NB4 (cell line): ENCODE results near the gene FTSJ1.
A peak's percentile ranks its signal among the peaks of the same experiment; 100 is the strongest.

Experiments used
- DNase-seq: peaks from one replicate; pipeline ENCODE4 v3.0.0; 2010; ENCODE audit warnings: low read depth
- H3K4me3 ChIP-seq: one replicate; pipeline ENCODE4 v1.5.1; 2011; ENCODE audit warnings: mild to moderate bottlenecking, low read depth, low read length, moderate library complexity
- MYC ChIP-seq: IDR thresholded peaks from 2 replicates; pipeline ENCODE4 v1.6.1; 2011; ENCODE audit warnings: low read depth, low read length
- POLR2A ChIP-seq: IDR thresholded peaks from 2 replicates; pipeline ENCODE4 v1.6.1; 2011; ENCODE audit warnings: mild to moderate bottlenecking; ENCODE audit not compliant: insufficient read length; ENCODE audit errors: extremely low read depth
- TF ChIP-seq, protein P1 (sequence below): IDR thresholded peaks from 2 replicates; pipeline ENCODE4 v1.6.1; 2011; ENCODE audit warnings: low read depth, low read length
- TF ChIP-seq, protein P2 (sequence below): IDR thresholded peaks from one replicate; pipeline ENCODE4 v1.5.1; 2012; ENCODE audit warnings: low read depth, low read length

FTSJ1 gene

DNA sequence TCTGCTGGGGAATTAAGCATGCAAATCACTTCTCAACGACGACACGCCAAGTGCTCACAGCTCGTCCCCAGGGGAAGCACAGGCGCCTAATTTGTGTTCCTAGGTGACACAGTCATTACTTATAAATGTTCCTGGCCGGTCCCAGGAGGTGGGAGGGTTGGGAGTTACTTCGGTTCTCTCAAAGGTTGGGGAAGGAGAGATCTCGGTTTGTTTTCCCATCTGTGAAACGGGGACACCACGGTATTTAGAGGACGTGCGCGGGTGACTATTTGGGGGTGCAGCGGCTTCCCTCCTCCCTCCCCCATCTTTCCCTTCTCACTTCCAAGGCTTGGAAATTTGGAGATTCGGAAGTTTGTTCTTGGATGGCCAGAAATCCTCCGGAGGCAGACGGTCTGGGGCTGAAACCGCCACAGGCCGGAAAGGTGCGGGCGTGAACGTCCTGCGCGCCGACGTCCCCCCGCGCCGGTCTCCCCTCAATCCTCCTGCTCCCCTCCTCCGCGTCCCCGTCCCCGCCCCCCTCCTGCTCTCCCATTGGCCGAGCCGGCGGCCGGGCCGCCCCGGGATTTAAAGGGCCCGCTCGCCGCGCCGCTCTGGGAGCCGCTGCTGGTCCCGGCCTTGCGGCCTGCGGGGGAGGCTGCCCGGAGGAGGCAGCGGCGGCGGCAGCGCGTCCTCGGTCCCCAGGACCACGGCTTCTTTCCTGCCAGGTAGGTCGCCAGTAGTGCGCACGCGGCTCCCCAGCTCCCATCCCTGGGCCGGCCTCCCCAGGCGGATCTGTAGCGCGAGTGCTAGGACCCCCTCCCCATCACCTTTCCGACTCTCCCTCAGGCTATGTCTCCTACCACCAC, 32.6 kb downstream of the FTSJ1 start, which contains the start of gene PORCN:
TSS of gene PORCN (plus strand) at position 593 of the 845 bp plus-strand sequence. CDS start 829 bp downstream, outside the sequence.
- TF ChIP-seq POLR2A = peak; percentile 66
- TF ChIP-seq, protein P1, sequence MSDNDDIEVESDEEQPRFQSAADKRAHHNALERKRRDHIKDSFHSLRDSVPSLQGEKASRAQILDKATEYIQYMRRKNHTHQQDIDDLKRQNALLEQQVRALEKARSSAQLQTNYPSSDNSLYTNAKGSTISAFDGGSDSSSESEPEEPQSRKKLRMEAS = no peak
- peak; percentile 85 for DNase-seq
- peak within 1 kb of the TSS; percentile 80 for H3K4me3 ChIP-seq

DNA sequence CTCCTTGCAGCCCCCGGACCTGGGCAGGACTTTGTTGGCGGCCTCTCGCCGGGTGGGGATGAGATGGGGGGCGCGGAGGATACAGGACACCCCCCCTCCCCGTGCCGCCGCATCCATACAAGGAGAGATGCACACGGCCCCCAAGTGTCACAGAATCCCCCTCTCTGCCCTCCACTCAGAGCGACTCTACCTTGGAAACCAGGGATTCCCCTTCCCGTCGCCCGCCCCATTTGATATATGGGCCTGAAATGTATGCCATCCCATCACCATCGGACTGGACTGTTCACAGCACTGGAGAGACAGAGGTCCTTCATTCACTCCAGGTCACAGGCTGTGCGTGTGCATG, 33.2 kb downstream of the FTSJ1 start:
- no peak for DNase-seq
- peak overlapping the region; percentile 49 for H3K4me3 ChIP-seq
- TF ChIP-seq, protein P1 = no peak
- TF ChIP-seq, protein P2, sequence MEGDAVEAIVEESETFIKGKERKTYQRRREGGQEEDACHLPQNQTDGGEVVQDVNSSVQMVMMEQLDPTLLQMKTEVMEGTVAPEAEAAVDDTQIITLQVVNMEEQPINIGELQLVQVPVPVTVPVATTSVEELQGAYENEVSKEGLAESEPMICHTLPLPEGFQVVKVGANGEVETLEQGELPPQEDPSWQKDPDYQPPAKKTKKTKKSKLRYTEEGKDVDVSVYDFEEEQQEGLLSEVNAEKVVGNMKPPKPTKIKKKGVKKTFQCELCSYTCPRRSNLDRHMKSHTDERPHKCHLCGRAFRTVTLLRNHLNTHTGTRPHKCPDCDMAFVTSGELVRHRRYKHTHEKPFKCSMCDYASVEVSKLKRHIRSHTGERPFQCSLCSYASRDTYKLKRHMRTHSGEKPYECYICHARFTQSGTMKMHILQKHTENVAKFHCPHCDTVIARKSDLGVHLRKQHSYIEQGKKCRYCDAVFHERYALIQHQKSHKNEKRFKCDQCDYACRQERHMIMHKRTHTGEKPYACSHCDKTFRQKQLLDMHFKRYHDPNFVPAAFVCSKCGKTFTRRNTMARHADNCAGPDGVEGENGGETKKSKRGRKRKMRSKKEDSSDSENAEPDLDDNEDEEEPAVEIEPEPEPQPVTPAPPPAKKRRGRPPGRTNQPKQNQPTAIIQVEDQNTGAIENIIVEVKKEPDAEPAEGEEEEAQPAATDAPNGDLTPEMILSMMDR = no peak
- TF ChIP-seq MYC (no peak), POLR2A (no peak)

DNA sequence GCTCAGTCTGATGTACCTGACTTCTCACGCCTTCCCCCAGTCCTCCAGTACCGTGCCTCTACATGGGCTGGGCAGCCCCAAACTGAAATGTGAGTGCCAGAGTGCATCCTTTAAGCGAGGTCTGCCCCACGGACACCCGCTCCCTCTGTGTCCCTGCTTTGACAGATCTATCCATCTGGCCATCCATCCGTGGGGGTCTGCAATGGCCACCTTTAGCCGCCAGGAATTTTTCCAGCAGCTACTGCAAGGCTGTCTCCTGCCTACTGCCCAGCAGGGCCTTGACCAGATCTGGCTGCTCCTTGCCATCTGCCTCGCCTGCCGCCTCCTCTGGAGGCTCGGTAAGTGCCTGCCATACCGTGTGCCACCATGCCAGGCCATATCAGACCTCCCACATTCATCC, 33.6 kb downstream of the FTSJ1 start:
- H3K4me3 ChIP-seq = no peak overlapping the region
- TF ChIP-seq, protein P1 = no peak
- TF ChIP-seq, protein P2 = no peak
- TF ChIP-seq POLR2A = no peak
- DNase-seq = no peak

DNA sequence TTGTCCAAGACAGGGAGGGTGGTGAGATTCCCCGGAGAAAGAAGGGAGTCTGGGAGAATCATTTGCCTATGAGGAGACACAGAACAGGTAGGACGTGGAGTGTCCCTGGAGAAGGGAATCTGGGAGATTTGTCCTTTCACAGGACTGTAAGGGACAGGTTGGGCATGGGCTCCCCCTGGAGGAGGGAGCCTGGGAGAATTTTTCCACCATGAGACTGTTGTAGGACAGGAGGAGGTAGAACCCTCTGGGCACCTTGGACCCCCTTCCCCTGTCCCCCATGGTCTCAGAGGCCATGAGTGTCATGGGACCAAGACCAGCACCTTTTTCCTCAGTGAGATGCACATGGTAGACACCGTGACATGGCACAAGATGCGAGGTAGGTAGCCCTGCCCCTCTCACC, 35.6 kb downstream of the FTSJ1 start:
- H3K4me3 ChIP-seq = no peak overlapping the region
- no peak for DNase-seq
- TF ChIP-seq POLR2A = no peak
- TF ChIP-seq, protein P2 = peak; percentile 52
- TF ChIP-seq, protein P1 = no peak

DNA sequence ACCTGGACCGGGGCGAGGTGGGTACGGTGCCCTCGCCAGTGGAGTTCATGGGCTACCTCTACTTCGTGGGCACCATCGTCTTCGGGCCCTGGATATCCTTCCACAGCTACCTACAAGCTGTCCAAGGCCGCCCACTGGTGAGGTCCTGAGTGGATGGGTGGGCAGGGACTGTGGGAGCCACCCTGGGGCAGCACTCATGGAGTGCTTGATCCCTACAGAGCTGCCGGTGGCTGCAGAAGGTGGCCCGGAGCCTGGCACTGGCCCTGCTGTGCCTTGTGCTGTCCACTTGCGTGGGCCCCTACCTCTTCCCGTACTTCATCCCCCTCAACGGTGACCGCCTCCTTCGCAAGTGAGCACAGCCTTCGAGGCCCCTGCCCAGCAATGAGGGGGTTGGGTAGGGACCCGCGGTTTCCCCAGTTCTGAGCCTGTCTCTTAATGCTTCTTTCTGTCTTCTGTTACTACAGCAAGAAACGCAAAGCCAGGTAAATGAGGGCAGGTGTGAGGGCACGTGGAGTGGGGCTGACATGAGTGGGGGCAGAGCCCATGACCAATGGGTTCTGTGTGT, 36.5 kb downstream of the FTSJ1 start:
- DNase-seq = no peak
- no peak overlapping the region for H3K4me3 ChIP-seq
- no peak for TF ChIP-seq MYC
- TF ChIP-seq, protein P1 = no peak
- no peak for TF ChIP-seq POLR2A
- TF ChIP-seq, protein P2 = no peak

DNA sequence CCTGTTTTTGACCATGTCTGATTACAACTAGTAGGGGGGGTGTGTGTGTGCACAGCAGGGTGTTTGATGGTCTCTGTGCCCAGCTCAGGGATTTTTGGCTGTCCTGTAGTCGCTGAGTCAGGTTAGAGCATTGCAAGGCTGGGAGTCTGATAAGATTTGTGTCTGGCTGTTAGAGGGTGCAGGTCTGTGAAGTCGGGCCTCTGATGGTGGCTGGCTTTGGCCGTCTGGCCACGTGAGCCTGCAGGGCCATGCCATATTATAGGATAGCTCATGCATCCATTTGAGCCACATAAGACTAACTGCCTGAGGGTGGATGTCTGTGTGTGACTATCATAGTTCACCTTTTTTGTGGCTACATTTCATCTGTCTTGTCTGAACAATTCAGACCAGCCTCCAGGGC, 37.7 kb downstream of the FTSJ1 start:
- no peak for DNase-seq
- H3K4me3 ChIP-seq = no peak overlapping the region
- no peak for TF ChIP-seq MYC
- TF ChIP-seq, protein P1 = no peak
- TF ChIP-seq, protein P2 = no peak
- no peak for TF ChIP-seq POLR2A
